ENCODE data around the gene SPTB.

SPTB gene

GRCh38 chr14:64788706-64789105 is 91.0 kb downstream of the SPTB start:
- in situ Hi-C loops (cut with MboI; ENCODE audit: low sequenced_read_pairs, unreplicated experiment) = no loop called here

GRCh38 chr14:64787619-64788018 is 92.1 kb downstream of the SPTB start:
- no peak for TF ChIP-seq CTCF (IDR thresholded peaks at IDR 0.05; ENCODE audit: borderline replicate concordance, control extremely low read depth, extremely low read depth, insufficient read depth, missing control alignments)
- in situ Hi-C loops (cut with MboI; ENCODE audit: low sequenced_read_pairs, unreplicated experiment) = no loop called here
- no peak for DNase-seq (ENCODE audit: low spot score)

More at GRCh38 chr14:64788706-64789105, 91.0 kb downstream of the SPTB start:
- no peak for TF ChIP-seq CTCF (IDR thresholded peaks at IDR 0.05; ENCODE audit: borderline replicate concordance, control extremely low read depth, extremely low read depth, insufficient read depth, missing control alignments)
- no peak for DNase-seq (ENCODE audit: low spot score)

GRCh38 chr14:64786296-64787149 is 93.2 kb downstream of the SPTB start:
- no peak for DNase-seq (ENCODE audit: low spot score)
- in situ Hi-C loops (cut with MboI; ENCODE audit: low sequenced_read_pairs, unreplicated experiment) = no loop called here
- TF ChIP-seq CTCF (IDR thresholded peaks at IDR 0.05; ENCODE audit: borderline replicate concordance, control extremely low read depth, extremely low read depth, insufficient read depth, missing control alignments) = no peak

GRCh38 chr14:64784006-64784405 is 95.7 kb downstream of the SPTB start:
- no peak for DNase-seq (ENCODE audit: low spot score)
- in situ Hi-C loops (cut with MboI; ENCODE audit: low sequenced_read_pairs, unreplicated experiment) = no loop called here
- no peak for TF ChIP-seq CTCF (IDR thresholded peaks at IDR 0.05; ENCODE audit: borderline replicate concordance, control extremely low read depth, extremely low read depth, insufficient read depth, missing control alignments)

GRCh38 chr14:64782196-64782595 is 97.5 kb downstream of the SPTB start:
- in situ Hi-C loops (cut with MboI; ENCODE audit: low sequenced_read_pairs, unreplicated experiment) = no loop called here
- TF ChIP-seq CTCF (IDR thresholded peaks at IDR 0.05; ENCODE audit: borderline replicate concordance, control extremely low read depth, extremely low read depth, insufficient read depth, missing control alignments) = no peak
- DNase-seq (ENCODE audit: low spot score) = no peak

- in situ Hi-C loops (cut with MboI; ENCODE audit: low sequenced_read_pairs, unreplicated experiment) = no loop called here
- DNase-seq (ENCODE audit: low spot score) = no peak
- no peak for TF ChIP-seq CTCF (IDR thresholded peaks at IDR 0.05; ENCODE audit: borderline replicate concordance, control extremely low read depth, extremely low read depth, insufficient read depth, missing control alignments)
Measured at GRCh38 chr14:64779472-64779871, 100.2 kb downstream of the SPTB start.
